Endothelial cell of umbilical vein (primary cell): Measurements from ENCODE around the gene BET1.

Source experiments
- CTCF ChIP-seq, 2 donors: IDR thresholded peaks; 1 replicate in 1 of 2; 2 replicates in 1 of 2; pipeline ENCODE4 v1.5.1; 2011; ENCODE audit warnings: low read length in 2 of 2, mild to moderate bottlenecking in 2 of 2, moderate library complexity in 2 of 2, control low read depth in 1 of 2, inconsistent platforms in 1 of 2, low read depth in 1 of 2; ENCODE audit not compliant: insufficient read depth in 1 of 2; ENCODE audit errors: extremely low read depth in 1 of 2
- EZH2 ChIP-seq: IDR thresholded peaks from 2 replicates; pipeline ENCODE4 v1.6.1; 2012; ENCODE audit warnings: borderline replicate concordance, low read depth, mild to moderate bottlenecking, moderate library complexity, low read length, inconsistent platforms; ENCODE audit not compliant: severe bottlenecking
- MAX ChIP-seq: IDR thresholded peaks from 2 replicates; pipeline ENCODE4 v1.6.1; 2011; ENCODE audit not compliant: insufficient read depth, insufficient read length
- POLR2A ChIP-seq: IDR thresholded peaks from 2 replicates; pipeline ENCODE4 v1.6.1; 2012; ENCODE audit warnings: low read depth, mild to moderate bottlenecking, control low read depth, low read length
- POLR2AphosphoS5 ChIP-seq: IDR thresholded peaks from 2 replicates; pipeline ENCODE4 v1.6.1; 2012; ENCODE audit warnings: low read depth, mild to moderate bottlenecking, control low read depth, low read length, moderate library complexity; ENCODE audit not compliant: insufficient read depth

- TF ChIP-seq EZH2: no peak
- no peak for TF ChIP-seq CTCF (IDR thresholded peaks at IDR 0.05; ENCODE audit: extremely low read depth in 1 of 2, insufficient read depth in 1 of 2, low read depth in 1 of 2, low read length in 2 of 2)
- TF ChIP-seq POLR2AphosphoS5: no peak
- TF ChIP-seq POLR2A: no peak
- TF ChIP-seq MAX: no peak
These were observed 55.3 kb downstream of the BET1 start for GRCh38 chr7:93948873-93949272.
